ENCODE results near the gene NPC1. TPM values are rescaled to one million over a fixed set of nuclear protein-coding genes. Genes with fewer than 3 reads are reported as not detected.
"Not testable (repeated sequence)": the region's sequence is repeated elsewhere in the genome, so short reads cannot be mapped to it uniquely, and the experiment has no call there.

Gene NPC1

DNA sequence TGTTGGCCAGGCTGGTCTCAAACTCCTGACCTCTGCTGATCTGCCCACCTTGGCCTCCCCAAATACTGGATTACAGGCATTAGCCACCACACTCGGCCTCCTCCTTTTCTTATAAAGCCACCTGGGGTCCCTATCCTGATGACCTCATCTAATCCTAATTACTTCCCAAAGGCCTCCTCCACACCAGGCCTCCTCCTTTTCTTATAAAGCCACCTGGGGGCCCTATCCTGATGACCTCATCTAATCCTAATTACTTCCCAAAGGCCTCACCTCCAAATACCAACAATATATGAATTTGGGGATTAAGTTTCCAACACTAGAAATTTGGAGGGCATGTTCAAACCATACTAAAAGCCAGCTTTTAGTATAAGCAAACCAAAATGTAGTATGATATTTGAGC, 92.7 kb downstream of the NPC1 start:
- no peaks in the 10 kb centered on the region for H3K36me3 ChIP-seq (ENCODE audit: insufficient read depth, low read length)
- H3K4me1 ChIP-seq (ENCODE audit: control insufficient read depth, insufficient read depth, low read length) = no peaks in the 10 kb centered on the region
- no peak overlapping the region for H3K4me3 ChIP-seq (ENCODE audit: low read length)
- H3K9ac ChIP-seq (ENCODE audit: low read depth, low read length) = no peak overlapping the region
- no peaks in the 10 kb centered on the region for H3K9me3 ChIP-seq (replicated peaks; ENCODE audit: low read length)
- no peak overlapping the region for H3K4me2 ChIP-seq (ENCODE audit: low read length)
- no peaks in the 10 kb centered on the region for H3K27me3 ChIP-seq (ENCODE audit: control insufficient read depth, insufficient read depth, low read length)

DNA sequence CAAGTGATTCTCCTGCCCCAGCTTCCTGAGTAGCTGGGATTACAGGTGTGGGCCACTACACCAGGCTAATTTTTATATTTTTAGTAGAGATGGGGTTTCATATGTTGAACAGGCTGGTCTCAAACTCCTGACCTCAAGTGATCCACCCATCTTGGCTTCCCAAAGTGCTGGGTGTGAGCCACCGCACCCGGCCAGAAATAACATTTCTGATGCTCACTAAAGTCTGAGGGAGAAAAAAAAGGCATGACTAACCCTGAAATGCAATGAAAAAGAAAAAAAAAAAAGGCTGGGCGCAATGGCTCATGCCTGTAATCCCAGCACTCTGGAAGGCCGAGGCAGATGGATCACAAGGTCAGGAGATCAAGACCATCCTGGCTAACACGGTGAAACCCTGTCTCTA, 96.7 kb downstream of the NPC1 start:
- not testable (repeated sequence) for H3K9ac ChIP-seq (ENCODE audit: low read depth, low read length); H3K4me3 ChIP-seq (ENCODE audit: low read length); H3K9me3 ChIP-seq (replicated peaks; ENCODE audit: low read length); H3K4me1 ChIP-seq (ENCODE audit: control insufficient read depth, insufficient read depth, low read length); H3K4me2 ChIP-seq (ENCODE audit: low read length); H3K27me3 ChIP-seq (ENCODE audit: control insufficient read depth, insufficient read depth, low read length); H3K36me3 ChIP-seq (ENCODE audit: insufficient read depth, low read length)

DNA sequence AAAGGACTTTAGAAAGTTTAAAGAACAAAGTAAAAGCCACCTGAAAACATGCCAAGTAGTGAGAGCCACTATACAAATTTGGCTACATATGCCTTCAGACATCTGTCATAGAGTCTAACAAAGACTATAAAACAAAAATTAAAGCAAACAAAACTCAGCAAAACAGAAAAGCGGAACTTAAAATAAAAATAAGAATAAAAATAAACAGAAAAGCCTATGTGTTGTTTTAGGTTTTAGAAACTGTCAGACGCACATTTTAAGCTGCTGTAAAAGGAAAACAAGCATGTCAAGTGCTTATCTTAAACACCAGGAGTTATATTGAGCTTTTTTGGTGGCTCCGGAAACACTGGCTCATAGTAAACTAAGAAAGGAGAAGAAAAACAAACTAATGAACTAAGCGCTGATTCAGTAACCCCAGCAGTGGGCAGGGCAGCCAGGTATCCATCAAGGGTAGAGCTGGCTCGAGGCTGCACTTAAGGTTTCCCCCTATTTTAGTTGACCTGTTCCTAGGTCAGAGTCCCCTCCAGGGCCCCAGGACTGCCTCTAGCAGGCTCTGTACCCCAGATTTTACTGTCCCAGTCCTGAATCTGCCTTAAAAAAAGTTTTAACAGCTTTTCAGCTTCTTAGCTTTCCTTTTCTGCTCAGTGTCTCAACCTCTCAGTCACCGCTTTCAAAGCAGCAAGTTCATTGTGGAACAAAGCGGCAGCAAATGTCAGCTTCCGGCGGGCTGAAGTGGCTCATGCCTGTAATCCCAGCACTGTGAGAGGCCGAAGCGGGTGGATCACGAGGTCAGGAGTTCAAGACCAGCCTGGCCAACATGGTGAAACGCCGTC, 98.4 kb downstream of the NPC1 start:
- Histone ChIP-seq H3K9ac (ENCODE audit: low read depth, low read length) (no peak overlapping the region), H3K27me3 (ENCODE audit: control insufficient read depth, insufficient read depth, low read length) (no peaks in the 10 kb centered on the region), H3K4me1 (ENCODE audit: control insufficient read depth, insufficient read depth, low read length) (peaks cover 9% of the 10 kb centered on the region), H3K4me2 (ENCODE audit: low read length) (peak overlapping the region; percentile 51), H3K4me3 (ENCODE audit: low read length) (no peak overlapping the region), H3K36me3 (ENCODE audit: insufficient read depth, low read length) (no peaks in the 10 kb centered on the region), H3K9me3 (replicated peaks; ENCODE audit: low read length) (no peaks in the 10 kb centered on the region)

DNA sequence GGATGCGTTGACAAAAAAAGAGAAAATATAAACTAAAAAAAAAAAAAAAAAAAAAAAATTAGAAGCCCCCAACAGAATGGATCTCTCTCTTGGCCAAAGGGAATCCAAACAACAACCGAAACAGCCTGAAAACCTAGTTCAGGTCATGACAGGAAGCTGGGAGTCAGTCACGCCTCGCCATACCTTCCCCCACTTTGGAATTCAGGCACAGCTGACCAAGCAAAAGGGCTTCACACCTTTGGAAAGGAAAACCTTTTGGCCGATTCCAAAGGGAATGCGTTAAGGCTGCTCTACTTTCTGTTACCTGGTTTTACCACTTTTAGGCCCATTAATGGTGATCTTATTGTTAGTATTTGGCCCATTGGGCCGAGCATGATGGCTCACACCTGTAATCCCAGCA, 100.9 kb downstream of the NPC1 start:
- Histone ChIP-seq H3K9ac (ENCODE audit: low read depth, low read length) (no peak overlapping the region), H3K36me3 (ENCODE audit: insufficient read depth, low read length) (peaks cover 15% of the 10 kb centered on the region), H3K27me3 (ENCODE audit: control insufficient read depth, insufficient read depth, low read length) (no peaks in the 10 kb centered on the region), H3K4me1 (ENCODE audit: control insufficient read depth, insufficient read depth, low read length) (peaks cover 9% of the 10 kb centered on the region), H3K4me3 (ENCODE audit: low read length) (no peak overlapping the region), H3K4me2 (ENCODE audit: low read length) (no peak overlapping the region), H3K9me3 (replicated peaks; ENCODE audit: low read length) (no peaks in the 10 kb centered on the region)

GRCh38 chr18:23484561-23485182, 101.6 kb downstream of the NPC1 start:
- Histone ChIP-seq H3K4me1 (ENCODE audit: control insufficient read depth, insufficient read depth, low read length) (peaks cover 9% of the 10 kb centered on the region), H3K9ac (ENCODE audit: low read depth, low read length) (no peak overlapping the region), H3K4me3 (ENCODE audit: low read length) (no peak overlapping the region), H3K9me3 (replicated peaks; ENCODE audit: low read length) (no peaks in the 10 kb centered on the region), H3K27me3 (ENCODE audit: control insufficient read depth, insufficient read depth, low read length) (no peaks in the 10 kb centered on the region), H3K4me2 (ENCODE audit: low read length) (no peak overlapping the region), H3K36me3 (ENCODE audit: insufficient read depth, low read length) (peaks cover 22% of the 10 kb centered on the region)

Small RNAs within 50 kb of the gene (small RNA-seq; reads per million reads assigned to genes)
- gene AC026634.1 (not detected), gene RF00019 (not detected)

Data from skeletal muscle satellite cell (primary cell).